Measurements from ENCODE around the gene NUBPL.

The NUBPL gene

DNA sequence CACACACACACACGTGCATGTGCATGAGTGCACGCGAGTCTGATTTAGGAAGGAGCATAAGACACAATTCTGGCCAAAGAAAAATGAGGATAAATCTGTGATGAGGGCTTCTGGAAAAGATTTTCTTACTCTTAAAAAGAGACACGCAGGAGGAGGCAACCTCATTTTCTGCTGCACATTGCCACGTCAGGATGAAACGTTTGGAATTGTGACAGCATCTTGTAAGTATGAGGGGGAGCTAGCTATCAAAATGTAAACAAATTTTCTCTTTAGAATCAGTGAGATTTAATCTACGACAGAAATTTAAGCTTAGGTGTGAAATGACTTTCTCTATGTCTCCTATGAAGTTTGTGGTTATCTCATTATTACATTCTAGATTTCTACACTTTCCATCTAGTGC, 31.1 kb upstream of the NUBPL start:
- no peak overlapping the region for H3K9ac ChIP-seq
- no peaks in the 10 kb centered on the region for H3K79me2 ChIP-seq (ENCODE audit: insufficient read depth, low read depth)
- no peaks in the 10 kb centered on the region for H3K4me1 ChIP-seq (ENCODE audit: low read depth, poor library complexity, severe bottlenecking)
- H4K20me1 ChIP-seq (ENCODE audit: insufficient read depth) = no peaks in the 10 kb centered on the region
- no peak overlapping the region for H2AFZ ChIP-seq (ENCODE audit: low read depth)
- H3K27me3 ChIP-seq (ENCODE audit: insufficient read depth, low read depth) = no peaks in the 10 kb centered on the region
- TF ChIP-seq, protein P1, sequence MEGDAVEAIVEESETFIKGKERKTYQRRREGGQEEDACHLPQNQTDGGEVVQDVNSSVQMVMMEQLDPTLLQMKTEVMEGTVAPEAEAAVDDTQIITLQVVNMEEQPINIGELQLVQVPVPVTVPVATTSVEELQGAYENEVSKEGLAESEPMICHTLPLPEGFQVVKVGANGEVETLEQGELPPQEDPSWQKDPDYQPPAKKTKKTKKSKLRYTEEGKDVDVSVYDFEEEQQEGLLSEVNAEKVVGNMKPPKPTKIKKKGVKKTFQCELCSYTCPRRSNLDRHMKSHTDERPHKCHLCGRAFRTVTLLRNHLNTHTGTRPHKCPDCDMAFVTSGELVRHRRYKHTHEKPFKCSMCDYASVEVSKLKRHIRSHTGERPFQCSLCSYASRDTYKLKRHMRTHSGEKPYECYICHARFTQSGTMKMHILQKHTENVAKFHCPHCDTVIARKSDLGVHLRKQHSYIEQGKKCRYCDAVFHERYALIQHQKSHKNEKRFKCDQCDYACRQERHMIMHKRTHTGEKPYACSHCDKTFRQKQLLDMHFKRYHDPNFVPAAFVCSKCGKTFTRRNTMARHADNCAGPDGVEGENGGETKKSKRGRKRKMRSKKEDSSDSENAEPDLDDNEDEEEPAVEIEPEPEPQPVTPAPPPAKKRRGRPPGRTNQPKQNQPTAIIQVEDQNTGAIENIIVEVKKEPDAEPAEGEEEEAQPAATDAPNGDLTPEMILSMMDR (conservative IDR thresholded peaks at IDR 0.05; ENCODE audit: low read depth, low read length) = no peak
- H3K27ac ChIP-seq = no peak overlapping the region
- no peak overlapping the region for H3K4me2 ChIP-seq
- no peak overlapping the region for H3K4me3 ChIP-seq (IDR thresholded peaks at IDR 0.05; ENCODE audit: insufficient read depth, low read depth, low read length)
- no peaks in the 10 kb centered on the region for H3K36me3 ChIP-seq (ENCODE audit: insufficient read depth)

DNA sequence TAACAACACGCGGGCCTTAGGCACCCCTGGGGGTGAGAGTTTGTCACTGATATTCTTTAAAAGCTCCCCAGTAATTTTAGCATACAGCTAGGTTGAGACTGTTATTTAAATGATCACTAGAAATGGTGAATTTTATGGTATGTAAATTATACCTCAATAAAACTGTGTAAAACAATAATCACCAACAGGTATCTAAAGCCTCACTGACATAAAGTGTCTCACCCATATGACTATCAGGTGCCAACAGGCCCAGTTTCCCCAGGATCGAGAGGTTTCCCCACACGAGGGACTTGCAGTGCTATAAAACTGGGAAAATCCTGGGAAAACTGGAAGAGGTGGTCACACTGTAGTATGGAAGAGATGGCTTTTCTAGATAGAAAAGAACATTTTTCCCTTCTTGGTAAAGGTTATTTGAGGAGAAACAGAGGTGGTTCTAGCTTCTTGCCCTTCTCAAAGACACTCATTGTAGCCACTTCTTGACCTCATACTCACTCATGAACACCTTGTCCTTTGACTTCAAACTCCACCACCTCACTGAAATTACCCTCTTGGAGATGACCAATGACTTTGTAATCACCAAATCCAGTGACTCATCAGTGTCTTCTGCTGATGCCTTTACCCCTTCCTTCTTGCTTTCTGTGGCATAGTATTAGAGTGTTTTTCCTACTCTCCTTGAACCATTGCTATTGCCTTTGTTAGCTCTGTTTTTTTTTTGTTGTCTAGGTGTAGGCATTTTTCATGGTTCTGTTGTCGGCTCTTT, 24.8 kb upstream of the NUBPL start:
- Histone ChIP-seq H3K4me1 (ENCODE audit: low read depth, poor library complexity, severe bottlenecking) (no peaks in the 10 kb centered on the region), H3K27me3 (ENCODE audit: insufficient read depth, low read depth) (no peaks in the 10 kb centered on the region), H2AFZ (ENCODE audit: low read depth) (no peak overlapping the region), H3K36me3 (ENCODE audit: insufficient read depth) (no peaks in the 10 kb centered on the region), H3K27ac (no peak overlapping the region), H3K9ac (no peak overlapping the region), H3K79me2 (ENCODE audit: insufficient read depth, low read depth) (no peaks in the 10 kb centered on the region), H3K4me2 (no peak overlapping the region), H3K4me3 (IDR thresholded peaks at IDR 0.05; ENCODE audit: insufficient read depth, low read depth, low read length) (no peak overlapping the region), H4K20me1 (ENCODE audit: insufficient read depth) (no peaks in the 10 kb centered on the region)
- TF ChIP-seq, protein P1 (conservative IDR thresholded peaks at IDR 0.05; ENCODE audit: low read depth, low read length) = no peak

DNA sequence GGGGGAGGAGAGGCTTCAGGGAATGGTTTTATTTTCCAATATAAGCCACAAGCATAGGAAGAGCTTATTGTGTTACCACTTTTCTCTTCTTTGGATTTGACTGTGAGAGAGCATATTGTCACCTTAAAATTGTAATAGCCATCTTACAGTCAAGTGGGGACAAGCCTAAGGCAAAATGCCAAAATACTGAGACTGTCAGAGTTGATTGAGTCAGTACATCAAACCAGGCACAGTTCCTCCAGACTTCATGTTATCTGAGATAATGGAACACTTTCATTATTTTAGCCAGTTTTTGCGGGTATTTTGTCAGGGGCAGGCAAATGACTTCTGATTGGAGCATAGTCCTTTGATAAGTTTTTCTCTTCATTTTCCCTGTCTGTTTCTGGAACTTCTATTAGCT, 19.5 kb upstream of the NUBPL start:
- Histone ChIP-seq H3K4me2 (no peak overlapping the region), H2AFZ (ENCODE audit: low read depth) (no peak overlapping the region), H3K27me3 (ENCODE audit: insufficient read depth, low read depth) (no peaks in the 10 kb centered on the region), H3K4me1 (ENCODE audit: low read depth, poor library complexity, severe bottlenecking) (no peaks in the 10 kb centered on the region), H3K4me3 (IDR thresholded peaks at IDR 0.05; ENCODE audit: insufficient read depth, low read depth, low read length) (no peak overlapping the region), H3K79me2 (ENCODE audit: insufficient read depth, low read depth) (no peaks in the 10 kb centered on the region), H3K36me3 (ENCODE audit: insufficient read depth) (no peaks in the 10 kb centered on the region), H3K9ac (no peak overlapping the region), H4K20me1 (ENCODE audit: insufficient read depth) (no peaks in the 10 kb centered on the region), H3K27ac (no peak overlapping the region)
- TF ChIP-seq, protein P1 (conservative IDR thresholded peaks at IDR 0.05; ENCODE audit: low read depth, low read length) = no peak

DNA sequence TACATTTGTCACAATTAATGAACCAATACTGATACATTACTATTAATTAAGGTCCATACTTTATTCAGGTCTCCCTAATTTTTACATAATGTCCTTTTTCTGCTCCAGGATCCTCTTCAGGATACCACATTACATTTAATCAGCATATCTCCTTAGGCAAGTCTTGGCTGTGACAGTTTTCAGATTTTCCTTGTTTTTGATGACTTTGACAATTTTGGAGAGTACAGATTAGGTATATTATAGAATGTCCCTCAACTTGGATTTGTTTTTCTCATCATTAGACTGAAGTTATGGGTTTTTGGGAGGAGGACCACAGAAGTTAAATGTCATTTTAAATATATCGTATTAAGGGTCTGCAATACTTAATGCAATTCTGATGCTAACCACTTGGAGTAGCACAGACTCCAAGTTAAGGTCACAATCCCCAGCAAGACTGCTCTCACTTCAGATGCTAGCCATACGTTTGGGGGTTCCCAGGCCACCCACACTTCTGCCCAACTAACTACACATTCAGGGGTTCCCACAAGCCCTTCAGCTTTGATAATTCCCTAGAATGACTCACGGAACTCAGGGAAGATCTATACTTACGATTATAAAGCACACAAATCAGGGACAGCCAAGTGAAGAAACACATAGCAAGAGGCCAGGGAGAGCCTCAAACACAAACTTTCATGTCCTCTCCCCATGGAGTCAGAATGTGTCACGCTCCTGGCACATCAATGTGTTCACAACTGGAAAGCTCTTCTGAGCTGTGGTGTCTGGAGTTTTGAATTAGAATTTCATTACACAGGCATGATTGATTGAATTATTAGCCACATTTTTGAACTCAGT, 17.0 kb upstream of the NUBPL start:
- no peak overlapping the region for H3K27ac ChIP-seq
- TF ChIP-seq, protein P1 (conservative IDR thresholded peaks at IDR 0.05; ENCODE audit: low read depth, low read length) = 0 out of 2 replicates have a peak, but pooled peaks have one; percentile 19
- H3K4me1 ChIP-seq (ENCODE audit: low read depth, poor library complexity, severe bottlenecking) = no peaks in the 10 kb centered on the region
- H4K20me1 ChIP-seq (ENCODE audit: insufficient read depth) = no peaks in the 10 kb centered on the region
- no peak overlapping the region for H3K9ac ChIP-seq
- H3K27me3 ChIP-seq (ENCODE audit: insufficient read depth, low read depth) = no peaks in the 10 kb centered on the region
- H3K36me3 ChIP-seq (ENCODE audit: insufficient read depth) = no peaks in the 10 kb centered on the region
- H2AFZ ChIP-seq (ENCODE audit: low read depth) = no peak overlapping the region
- no peaks in the 10 kb centered on the region for H3K79me2 ChIP-seq (ENCODE audit: insufficient read depth, low read depth)
- H3K4me2 ChIP-seq = no peak overlapping the region
- no peak overlapping the region for H3K4me3 ChIP-seq (IDR thresholded peaks at IDR 0.05; ENCODE audit: insufficient read depth, low read depth, low read length)
